Activated T-helper 1 cell treated with anti-CD3 and anti-CD28 coated beads, Interleukin-2, amount 50 U/mL, for 16 hours (primary cell): ENCODE data around the gene RTN4R.
"Not testable (repeated sequence)": the region's sequence is repeated elsewhere in the genome, so short reads cannot be mapped to it uniquely, and the experiment has no call there.

Experiments
- DNase-seq, 2 donors: peaks; one replicate each; pipeline ENCODE4 v3.0.0-alpha.2; 2020; ENCODE audit warnings: low read depth in 1 of 2, low spot score in 1 of 2

Gene RTN4R

GRCh38 chr22:20268279-20269012 lies at the start of gene RTN4R:
TSS of gene RTN4R (minus strand) at chr22:20268318. CDS start at chr22:20268092, 226 bp downstream.
- DNase-seq, result peak; percentile 22 to 36

- not testable (repeated sequence) for DNase-seq
These were observed 49.4 kb upstream of the RTN4R start for GRCh38 chr22:20317402-20318042.

GRCh38 chr22:20316844-20317401 lies 48.8 kb upstream of the RTN4R start:
- no peak for DNase-seq

- no peak for DNase-seq
These were observed 48.2 kb upstream of the RTN4R start for GRCh38 chr22:20316217-20316843.

- DNase-seq, result no peak
These were observed 47.5 kb upstream of the RTN4R start for GRCh38 chr22:20315337-20316216.

GRCh38 chr22:20314741-20315336 lies 46.7 kb upstream of the RTN4R start:
- not testable (repeated sequence) for DNase-seq

GRCh38 chr22:20314206-20314605 lies 46.1 kb upstream of the RTN4R start:
- not testable (repeated sequence) for DNase-seq

- DNase-seq, result not testable (repeated sequence)
These were observed 45.4 kb upstream of the RTN4R start for GRCh38 chr22:20313306-20314077.

GRCh38 chr22:20312396-20313191 lies 44.5 kb upstream of the RTN4R start:
- DNase-seq, result no peak

- DNase-seq, result not testable (repeated sequence)
These were observed 43.3 kb upstream of the RTN4R start for GRCh38 chr22:20311249-20312062.

- DNase-seq, result not testable (repeated sequence)
These were observed 42.7 kb upstream of the RTN4R start for GRCh38 chr22:20310773-20311172.

GRCh38 chr22:20310180-20310579 lies 42.1 kb upstream of the RTN4R start:
- not testable (repeated sequence) for DNase-seq

- DNase-seq, result not testable (repeated sequence)
These were observed 40.9 kb upstream of the RTN4R start for GRCh38 chr22:20308806-20309650.

- not testable (repeated sequence) for DNase-seq
These were observed 39.6 kb upstream of the RTN4R start for GRCh38 chr22:20307448-20308447.

- not testable (repeated sequence) for DNase-seq
These were observed 38.7 kb upstream of the RTN4R start for GRCh38 chr22:20306646-20307447.
